Progenitor cell of endocrine pancreas (in vitro differentiated cells): ENCODE results near the gene TRMT61A. TPM values are rescaled to one million over a fixed set of nuclear protein-coding genes. Genes with fewer than 3 reads are reported as not detected.

Experiments used
- DNase-seq: peaks from one replicate; pipeline ENCODE4 v3.0.0; 2021; ENCODE audit warnings: low spot score; ENCODE audit not compliant: unreplicated experiment
- H3K27ac Mint-ChIP-seq: 2 replicates; pipeline ENCODE4 v1.8.0; 2021; ENCODE audit warnings: mild to moderate bottlenecking, moderate library complexity, mixed read lengths
- H3K27me3 Mint-ChIP-seq: 2 replicates; pipeline ENCODE4 v1.8.0; 2021; ENCODE audit warnings: mixed read lengths
- H3K36me3 Mint-ChIP-seq: 2 replicates; pipeline ENCODE4 v1.8.0; 2022; ENCODE audit warnings: mixed read lengths; ENCODE audit not compliant: insufficient read depth
- H3K4me1 Mint-ChIP-seq: 2 replicates; pipeline ENCODE4 v1.8.0; 2021; ENCODE audit warnings: low read depth, mixed read lengths
- H3K4me3 Mint-ChIP-seq: 2 replicates; pipeline ENCODE4 v1.8.0; 2021; ENCODE audit warnings: low read depth, mild to moderate bottlenecking, moderate library complexity, mixed read lengths
- H3K9me3 Mint-ChIP-seq: 2 replicates; pipeline ENCODE4 v1.8.0; 2021; ENCODE audit warnings: low read depth, mixed read lengths
- total RNA-seq: library from RNA; stranded (reverse); gene quantifications from 2 replicates; pipeline ENCODE4 v1.2.1, GENCODE V29; 2021
- TF ChIP-seq, protein P1 (sequence below): fragments of 200-600 bp; sonication (generic); IDR thresholded peaks from one replicate; pipeline ENCODE4 v1.5.0; 2021; ENCODE audit warnings: antibody characterized with exemption, mild to moderate bottlenecking; ENCODE audit not compliant: unreplicated experiment

The TRMT61A gene
- total RNA-seq, 1 donor from 2014 or later: 10.3 TPM

GRCh38 chr14:103558071-103558882, 29.3 kb downstream of the TRMT61A start:
- Mint-ChIP-seq H3K9me3 (no peaks in the 10 kb centered on the region), H3K27ac (no peak overlapping the region), H3K4me1 (peaks cover 14% of the 10 kb centered on the region), H3K36me3 (peaks cover 10% of the 10 kb centered on the region), H3K27me3 (no peaks in the 10 kb centered on the region), H3K4me3 (no peak overlapping the region)
- no peak for DNase-seq
- TF ChIP-seq, protein P1, sequence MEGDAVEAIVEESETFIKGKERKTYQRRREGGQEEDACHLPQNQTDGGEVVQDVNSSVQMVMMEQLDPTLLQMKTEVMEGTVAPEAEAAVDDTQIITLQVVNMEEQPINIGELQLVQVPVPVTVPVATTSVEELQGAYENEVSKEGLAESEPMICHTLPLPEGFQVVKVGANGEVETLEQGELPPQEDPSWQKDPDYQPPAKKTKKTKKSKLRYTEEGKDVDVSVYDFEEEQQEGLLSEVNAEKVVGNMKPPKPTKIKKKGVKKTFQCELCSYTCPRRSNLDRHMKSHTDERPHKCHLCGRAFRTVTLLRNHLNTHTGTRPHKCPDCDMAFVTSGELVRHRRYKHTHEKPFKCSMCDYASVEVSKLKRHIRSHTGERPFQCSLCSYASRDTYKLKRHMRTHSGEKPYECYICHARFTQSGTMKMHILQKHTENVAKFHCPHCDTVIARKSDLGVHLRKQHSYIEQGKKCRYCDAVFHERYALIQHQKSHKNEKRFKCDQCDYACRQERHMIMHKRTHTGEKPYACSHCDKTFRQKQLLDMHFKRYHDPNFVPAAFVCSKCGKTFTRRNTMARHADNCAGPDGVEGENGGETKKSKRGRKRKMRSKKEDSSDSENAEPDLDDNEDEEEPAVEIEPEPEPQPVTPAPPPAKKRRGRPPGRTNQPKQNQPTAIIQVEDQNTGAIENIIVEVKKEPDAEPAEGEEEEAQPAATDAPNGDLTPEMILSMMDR: no peak

- Mint-ChIP-seq H3K27me3 (no peaks in the 10 kb centered on the region), H3K36me3 (peaks cover 10% of the 10 kb centered on the region), H3K4me1 (peaks cover 23% of the 10 kb centered on the region), H3K9me3 (no peaks in the 10 kb centered on the region), H3K4me3 (no peak overlapping the region), H3K27ac (no peak overlapping the region)
- TF ChIP-seq, protein P1: no peak
- no peak for DNase-seq
Measured at GRCh38 chr14:103559766-103560165, 30.8 kb downstream of the TRMT61A start.

DNA sequence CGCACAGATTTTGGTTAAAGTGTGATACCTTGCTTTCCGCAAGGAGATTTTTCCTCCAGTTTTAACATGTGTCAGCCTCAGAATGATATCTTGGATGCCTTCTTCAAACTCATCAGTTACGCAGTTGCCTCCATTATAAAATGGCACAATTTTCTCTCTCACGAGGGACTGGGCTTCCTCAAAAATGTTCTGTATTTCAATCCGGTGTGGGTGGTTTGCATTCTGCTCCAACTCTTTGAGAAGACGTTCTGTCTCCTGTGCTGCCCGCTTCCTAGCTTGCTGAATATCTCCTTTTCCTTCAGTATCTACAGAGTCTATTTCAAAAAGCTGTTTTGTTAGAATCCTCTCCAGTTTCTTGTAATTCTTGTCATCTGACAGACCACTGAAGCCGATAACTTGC, 31.7 kb downstream of the TRMT61A start:
- Mint-ChIP-seq H3K4me3 (peak overlapping the region; percentile 93), H3K27ac (peak overlapping the region; percentile 94), H3K9me3 (no peaks in the 10 kb centered on the region), H3K4me1 (peaks cover 24% of the 10 kb centered on the region), H3K27me3 (no peaks in the 10 kb centered on the region), H3K36me3 (peaks cover 10% of the 10 kb centered on the region)
- TF ChIP-seq, protein P1: no peak
- DNase-seq: no peak

DNA sequence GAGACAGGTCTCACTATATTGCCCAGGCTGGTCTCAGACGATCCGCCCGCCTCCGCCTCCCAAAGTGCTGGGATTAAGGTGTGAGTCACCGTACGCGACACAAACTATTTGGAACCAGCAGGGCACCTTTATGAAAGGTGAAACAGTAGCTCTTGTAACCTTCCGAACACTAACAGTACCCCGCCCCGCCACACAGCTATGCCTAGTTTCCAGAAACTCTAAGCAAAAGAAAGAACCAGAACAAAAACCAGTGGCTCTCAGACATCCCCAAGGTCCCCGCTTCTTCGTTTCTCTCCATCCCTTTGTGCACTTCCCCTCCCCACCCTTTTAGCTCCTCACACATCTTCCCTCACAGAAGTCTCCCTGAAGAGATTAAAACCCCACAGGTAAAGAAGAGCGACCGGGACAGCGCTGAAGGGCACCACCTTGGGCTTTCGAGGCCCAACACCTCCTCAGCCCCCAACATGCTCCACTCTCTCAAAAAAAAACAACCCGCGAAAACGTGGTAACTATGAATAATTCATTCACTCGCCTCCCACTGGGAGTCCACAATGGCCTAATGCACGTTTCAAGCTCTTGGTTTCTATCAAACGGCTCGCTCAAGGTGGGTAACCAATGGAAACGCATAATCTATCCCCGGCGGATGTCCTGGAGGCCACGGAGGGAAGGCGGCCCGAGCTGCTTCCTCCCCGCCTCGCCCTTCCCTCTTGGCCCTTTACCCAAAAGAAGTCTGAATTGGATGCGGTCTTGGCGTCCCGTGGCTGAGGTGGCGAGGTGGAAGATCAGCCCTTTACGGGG, 32.6 kb downstream of the TRMT61A start:
- Mint-ChIP-seq H3K36me3 (peaks cover 10% of the 10 kb centered on the region), H3K9me3 (no peaks in the 10 kb centered on the region)

GRCh38 chr14:103562179-103562428, 33.1 kb downstream of the TRMT61A start:
- Mint-ChIP-seq H3K4me3 (peak overlapping the region; percentile 93), H3K27ac (peak overlapping the region; percentile 94), H3K9me3 (no peaks in the 10 kb centered on the region), H3K27me3 (no peaks in the 10 kb centered on the region), H3K4me1 (peaks cover 24% of the 10 kb centered on the region), H3K36me3 (peaks cover 10% of the 10 kb centered on the region)
- no peak for DNase-seq
- TF ChIP-seq, protein P1: no peak

More for the DNA sequence above, 32.6 kb downstream of the TRMT61A start:
- H3K4me1 Mint-ChIP-seq: peaks cover 24% of the 10 kb centered on the region
- DNase-seq: no peak
- no peaks in the 10 kb centered on the region for H3K27me3 Mint-ChIP-seq
- peak overlapping the region; percentile 94 for H3K27ac Mint-ChIP-seq
- peak overlapping the region; percentile 93 for H3K4me3 Mint-ChIP-seq
- TF ChIP-seq, protein P1: peak; percentile 19
